Glutamatergic neuron (in vitro differentiated cells): Measurements from ENCODE around the gene CCDC192. TPM values are rescaled to one million over a fixed set of nuclear protein-coding genes. Genes with fewer than 3 reads are reported as not detected.

Experiments used
- DNase-seq: peaks from one replicate; pipeline ENCODE4 v3.0.0; 2022
- H3K27ac Mint-ChIP-seq: one replicate; pipeline ENCODE4 v1.8.0; 2020; ENCODE audit warnings: mild to moderate bottlenecking, mixed read lengths, inconsistent platforms; ENCODE audit not compliant: unreplicated experiment
- H3K27me3 Mint-ChIP-seq: one replicate; pipeline ENCODE4 v1.8.0; 2020; ENCODE audit warnings: mild to moderate bottlenecking, moderate library complexity, mixed read lengths, inconsistent platforms; ENCODE audit not compliant: unreplicated experiment
- H3K36me3 Mint-ChIP-seq: one replicate; pipeline ENCODE4 v1.8.0; 2020; ENCODE audit warnings: mild to moderate bottlenecking, mixed read lengths, inconsistent platforms; ENCODE audit not compliant: unreplicated experiment
- H3K4me1 Mint-ChIP-seq: one replicate; pipeline ENCODE4 v1.8.0; 2020; ENCODE audit warnings: mild to moderate bottlenecking, low read depth, mixed read lengths, inconsistent platforms; ENCODE audit not compliant: unreplicated experiment
- H3K4me3 Mint-ChIP-seq: one replicate; pipeline ENCODE4 v1.8.0; 2020; ENCODE audit warnings: mild to moderate bottlenecking, mixed read lengths, inconsistent platforms; ENCODE audit not compliant: unreplicated experiment
- H3K9me3 Mint-ChIP-seq: one replicate; pipeline ENCODE4 v1.8.0; 2020; ENCODE audit warnings: mild to moderate bottlenecking, moderate library complexity, mixed read lengths, inconsistent platforms; ENCODE audit not compliant: unreplicated experiment
- CTCF ChIP-seq: fragments of 200-600 bp; sonication (generic); IDR thresholded peaks from one replicate; pipeline ENCODE4 v1.5.0; 2021; ENCODE audit not compliant: partially characterized antibody, unreplicated experiment
- long read RNA-seq: library from polyadenylated mRNA; unstranded; transcript quantifications from one replicate; pipeline ENCODE4 v2.0.0, GENCODE V29; 2020; ENCODE audit not compliant: unreplicated experiment
- total RNA-seq: library from RNA; stranded (reverse); fragmentation: NEBNext Ultra II Directional; extraction: Animal tissue kit (Norgen Biotek cat#: 25700); gene quantifications from one replicate; pipeline ENCODE4 v1.2.1, GENCODE V29; 2021; ENCODE audit not compliant: unreplicated experiment

Gene CCDC192
- not detected for total RNA-seq
- long read RNA-seq, result 0 reads

DNA sequence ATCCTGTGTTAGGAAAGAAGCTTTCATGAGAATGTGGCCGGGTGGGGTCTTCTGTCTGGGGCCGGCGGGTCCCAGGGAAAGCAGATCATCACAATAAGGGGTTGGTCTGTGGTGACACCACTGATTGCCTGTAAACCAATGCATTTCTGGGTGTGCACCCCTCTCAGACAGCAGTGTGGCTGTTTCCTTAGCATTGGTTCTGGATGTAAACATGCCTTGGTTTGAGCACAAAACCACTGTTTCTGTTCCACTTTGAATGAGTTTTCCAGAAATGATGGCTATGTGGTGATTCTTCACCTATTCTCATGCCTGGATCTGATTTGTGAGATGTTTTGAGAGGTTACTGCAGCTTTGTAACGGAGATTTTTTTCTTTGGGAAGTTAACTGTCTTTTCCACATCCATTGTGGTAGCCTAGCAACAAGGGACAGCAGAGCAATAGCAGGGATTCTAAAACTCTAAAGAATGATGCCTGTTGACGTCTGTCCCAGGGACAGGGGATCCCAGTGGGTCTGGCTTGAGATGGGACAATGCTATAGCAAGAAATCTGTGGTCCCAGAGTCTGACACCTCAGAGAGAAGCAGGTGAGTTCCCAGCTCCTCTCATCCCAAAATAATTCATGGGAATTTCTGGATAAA, at the start of gene CCDC192:
Gene CCDC192, plus strand, starts transcription at position 466 of the 636 bp plus-strand sequence. Its CDS starts 55 bp downstream, at position 521.
- Mint-ChIP-seq H3K27me3 (peaks cover 4% of the 10 kb centered on the region), H3K4me1 (peaks cover 4% of the 10 kb centered on the region), H3K36me3 (no peaks in the 10 kb centered on the region), H3K27ac (no peak within 1 kb of the TSS), H3K4me3 (no peak within 1 kb of the TSS), H3K9me3 (no peaks in the 10 kb centered on the region)
- TF ChIP-seq CTCF, result no peak
- DNase-seq, result no peak

GRCh38 chr5:127656825-127657224, 46.4 kb upstream of the CCDC192 start:
- Mint-ChIP-seq H3K4me3 (no peak overlapping the region), H3K4me1 (no peaks in the 10 kb centered on the region), H3K36me3 (no peaks in the 10 kb centered on the region), H3K9me3 (no peaks in the 10 kb centered on the region), H3K27me3 (no peaks in the 10 kb centered on the region), H3K27ac (no peak overlapping the region)
- DNase-seq, result no peak
- TF ChIP-seq CTCF, result no peak

DNA sequence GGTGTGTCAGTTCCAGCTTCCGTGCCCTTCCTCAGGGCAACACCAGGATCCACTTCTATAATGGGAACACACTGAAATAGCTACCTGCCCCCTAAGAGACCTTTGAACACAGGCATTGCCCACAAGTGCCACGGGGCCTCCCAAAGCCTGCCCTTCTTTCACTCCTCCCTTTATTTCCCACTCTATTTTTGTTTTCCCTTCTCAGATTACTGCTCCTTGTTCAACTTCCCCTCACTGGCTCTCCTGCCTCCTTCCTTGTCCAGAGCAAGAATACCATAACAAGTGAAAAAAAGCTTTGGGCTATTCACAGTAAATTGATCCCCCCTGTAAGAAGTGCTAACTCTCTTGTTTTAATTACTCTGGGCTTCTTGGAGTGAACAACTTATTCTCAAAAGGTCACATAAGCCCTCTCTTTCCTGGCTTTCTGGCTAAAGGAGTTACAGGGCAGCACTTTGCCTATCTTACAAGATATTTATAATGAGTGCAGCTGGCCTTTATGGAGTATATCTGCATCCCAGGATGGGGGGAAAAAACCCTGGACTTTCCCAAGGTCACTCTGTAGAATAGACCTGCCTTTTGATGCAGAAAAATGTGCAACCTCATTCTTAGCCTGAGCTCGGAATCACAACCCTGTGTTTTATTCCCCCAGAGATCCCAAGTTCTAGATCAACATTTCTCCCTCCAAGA, 43.0 kb upstream of the CCDC192 start:
- H3K9me3 Mint-ChIP-seq, result no peaks in the 10 kb centered on the region
- H3K36me3 Mint-ChIP-seq, result no peaks in the 10 kb centered on the region
- no peak overlapping the region for H3K4me3 Mint-ChIP-seq
- H3K4me1 Mint-ChIP-seq, result peaks cover 9% of the 10 kb centered on the region
- DNase-seq, result no peak
- no peak overlapping the region for H3K27ac Mint-ChIP-seq
- no peaks in the 10 kb centered on the region for H3K27me3 Mint-ChIP-seq
- no peak for TF ChIP-seq CTCF

DNA sequence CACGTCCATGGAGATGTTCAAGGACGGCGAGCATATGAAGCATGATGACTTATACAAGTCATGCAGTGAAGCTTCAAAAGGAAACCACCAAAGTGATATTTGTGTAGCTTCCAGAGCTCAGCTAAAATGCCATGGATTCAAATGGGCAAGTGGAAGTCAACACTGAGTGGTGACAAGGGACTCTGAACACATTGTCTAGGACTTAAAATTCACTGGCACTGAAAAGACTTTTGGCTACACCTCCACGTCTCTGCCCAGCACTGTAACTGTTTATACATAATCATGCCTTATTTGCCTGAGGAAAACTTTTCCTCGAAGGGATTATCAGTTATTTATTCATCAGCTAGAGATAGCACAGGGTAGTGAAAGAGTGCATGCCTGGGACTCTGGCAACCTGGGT, 39.1 kb upstream of the CCDC192 start:
- no peaks in the 10 kb centered on the region for H3K9me3 Mint-ChIP-seq
- H3K27me3 Mint-ChIP-seq, result no peaks in the 10 kb centered on the region
- no peak for DNase-seq
- no peaks in the 10 kb centered on the region for H3K36me3 Mint-ChIP-seq
- H3K4me3 Mint-ChIP-seq, result no peak overlapping the region
- H3K4me1 Mint-ChIP-seq, result peaks cover 24% of the 10 kb centered on the region
- H3K27ac Mint-ChIP-seq, result no peak overlapping the region
- no peak for TF ChIP-seq CTCF

- no peak for TF ChIP-seq CTCF
- Mint-ChIP-seq H3K9me3 (no peaks in the 10 kb centered on the region), H3K27me3 (no peaks in the 10 kb centered on the region), H3K36me3 (no peaks in the 10 kb centered on the region), H3K4me1 (peaks cover 24% of the 10 kb centered on the region), H3K27ac (no peak overlapping the region), H3K4me3 (no peak overlapping the region)
- no peak for DNase-seq
Observed at GRCh38 chr5:127665641-127666040, 37.5 kb upstream of the CCDC192 start.
